GM18498 (cell line): ENCODE results near the gene SLC9A4.

Experiments used
- ATAC-seq: cut with Tn5 transposase; IDR thresholded peaks from one replicate; pipeline ENCODE4 v1.9.1; 2021; ENCODE audit warnings: mild to moderate bottlenecking, moderate library complexity; ENCODE audit not compliant: unreplicated experiment

The SLC9A4 gene

GRCh38 chr2:102498414-102498813 is 25.4 kb downstream of the SLC9A4 start:
- ATAC-seq, result no peak

- ATAC-seq, result no peak
These were observed 26.5 kb downstream of the SLC9A4 start for GRCh38 chr2:102499558-102499957.

GRCh38 chr2:102502576-102502975 is 29.6 kb downstream of the SLC9A4 start:
- no peak for ATAC-seq

GRCh38 chr2:102504833-102505232 is 31.8 kb downstream of the SLC9A4 start:
- no peak for ATAC-seq

- ATAC-seq, result no peak
These were observed 32.3 kb downstream of the SLC9A4 start for GRCh38 chr2:102505290-102505689.

GRCh38 chr2:102506743-102507142 is 33.7 kb downstream of the SLC9A4 start:
- ATAC-seq, result no peak

GRCh38 chr2:102508863-102509262 is 35.8 kb downstream of the SLC9A4 start:
- ATAC-seq, result no peak

- ATAC-seq, result no peak
These were observed 36.7 kb downstream of the SLC9A4 start for GRCh38 chr2:102509749-102510148.

- no peak for ATAC-seq
These were observed 38.0 kb downstream of the SLC9A4 start for GRCh38 chr2:102510791-102511575.

GRCh38 chr2:102512161-102512560 is 39.1 kb downstream of the SLC9A4 start:
- ATAC-seq, result no peak

- ATAC-seq, result no peak
These were observed 40.4 kb downstream of the SLC9A4 start for GRCh38 chr2:102513355-102513939.

GRCh38 chr2:102514061-102514785 is 41.2 kb downstream of the SLC9A4 start:
- no peak for ATAC-seq

GRCh38 chr2:102515851-102516250 is 42.8 kb downstream of the SLC9A4 start:
- ATAC-seq, result no peak

- no peak for ATAC-seq
These were observed 45.1 kb downstream of the SLC9A4 start for GRCh38 chr2:102518170-102518569.

- peak; percentile 66 for ATAC-seq
These were observed 47.0 kb downstream of the SLC9A4 start for GRCh38 chr2:102520009-102520408.

GRCh38 chr2:102520801-102521200 is 47.8 kb downstream of the SLC9A4 start:
- no peak for ATAC-seq

GRCh38 chr2:102522162-102522561 is 49.1 kb downstream of the SLC9A4 start:
- ATAC-seq, result no peak

GRCh38 chr2:102522890-102523289 is 49.9 kb downstream of the SLC9A4 start:
- ATAC-seq, result no peak

- ATAC-seq, result no peak
These were observed 50.6 kb downstream of the SLC9A4 start for GRCh38 chr2:102523651-102524050.

- ATAC-seq, result no peak
These were observed 54.1 kb downstream of the SLC9A4 start for GRCh38 chr2:102527086-102527485.

- no peak for ATAC-seq
These were observed 65.5 kb downstream of the SLC9A4 start for GRCh38 chr2:102538491-102538890.

GRCh38 chr2:102540882-102541281 is 67.9 kb downstream of the SLC9A4 start:
- ATAC-seq, result no peak
